Skeletal muscle satellite cell (primary cell): ENCODE data around the gene SHROOM4.

Experiments
- H3K27me3 ChIP-seq: 2 replicates; pipeline ENCODE4 v1.7.0; 2013; ENCODE audit warnings: low read length; ENCODE audit not compliant: control insufficient read depth, insufficient read depth
- H3K36me3 ChIP-seq: 2 replicates; pipeline ENCODE4 v1.7.0; 2013; ENCODE audit warnings: mild to moderate bottlenecking, control low read depth, low read length; ENCODE audit not compliant: insufficient read depth
- H3K4me1 ChIP-seq: 2 replicates; pipeline ENCODE4 v1.7.0; 2013; ENCODE audit warnings: low read length; ENCODE audit not compliant: control insufficient read depth, insufficient read depth
- H3K4me2 ChIP-seq: 2 replicates; pipeline ENCODE4 v1.7.0; 2013; ENCODE audit warnings: mild to moderate bottlenecking, low read length
- H3K4me3 ChIP-seq: 2 replicates; pipeline ENCODE4 v1.7.0; 2013; ENCODE audit warnings: low read length
- H3K9ac ChIP-seq: 2 replicates; pipeline ENCODE4 v1.7.0; 2013; ENCODE audit warnings: mild to moderate bottlenecking, low read depth, low read length, moderate library complexity
- H3K9me3 ChIP-seq: replicated peaks from 2 replicates; pipeline ENCODE4 v1.7.0; 2013; ENCODE audit warnings: mild to moderate bottlenecking, control low read depth, low read length

The SHROOM4 gene

DNA sequence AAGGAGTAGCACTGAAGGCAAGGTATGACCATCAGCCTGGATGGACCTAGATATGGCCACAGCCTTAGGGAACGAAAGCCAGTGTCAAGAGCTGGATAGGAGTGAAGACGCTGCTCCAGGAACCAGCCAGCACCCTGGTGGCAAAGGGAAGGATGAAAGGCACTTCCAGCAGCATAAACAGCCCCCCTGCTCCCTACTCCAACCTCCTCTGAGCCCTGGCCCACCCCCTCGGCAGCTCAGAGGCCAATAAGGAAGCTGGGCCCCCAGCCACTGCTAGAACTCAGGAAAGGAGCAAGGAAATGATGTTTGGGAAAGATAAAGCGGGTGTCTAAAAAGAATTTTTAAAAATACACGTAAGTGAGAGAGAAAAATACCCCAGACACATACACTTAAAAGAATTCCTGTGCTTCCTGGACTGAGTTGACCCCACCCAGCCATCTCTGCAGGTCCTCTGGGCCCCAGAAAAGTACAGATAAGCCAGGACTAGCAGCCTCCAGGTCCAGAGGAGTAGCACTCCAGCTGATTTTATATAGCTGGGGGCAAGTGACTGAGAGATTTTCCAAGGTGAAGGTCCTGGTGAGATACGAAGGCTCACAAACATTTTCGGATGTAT lies 170.4 kb downstream of the SHROOM4 start:
- Histone ChIP-seq H3K4me1 (no peaks in the 10 kb centered on the region), H3K27me3 (no peaks in the 10 kb centered on the region), H3K4me2 (no peak overlapping the region), H3K9ac (no peak overlapping the region), H3K4me3 (no peak overlapping the region), H3K36me3 (no peaks in the 10 kb centered on the region), H3K9me3 (no peaks in the 10 kb centered on the region)

DNA sequence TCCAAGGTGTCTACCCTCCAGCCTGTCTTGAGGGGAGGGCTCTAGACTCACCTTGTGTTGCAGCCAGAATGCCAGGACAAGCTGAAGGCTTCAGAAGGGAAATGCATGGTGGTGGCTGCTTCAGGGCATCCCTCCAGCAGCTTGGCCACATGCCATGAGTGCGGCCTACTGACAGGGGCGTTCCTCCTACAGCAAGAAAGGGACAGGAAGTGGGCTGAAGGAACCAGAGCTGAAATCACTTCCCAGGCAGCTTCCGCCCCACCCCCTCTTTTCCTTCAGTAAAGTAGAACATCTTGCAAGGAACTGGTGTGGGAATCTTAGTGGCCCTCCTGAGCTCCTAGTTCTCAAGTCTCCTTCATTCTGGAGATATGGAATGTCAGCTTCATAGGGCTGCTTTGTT lies 175.9 kb downstream of the SHROOM4 start:
- H3K4me3 ChIP-seq, result no peak overlapping the region

DNA sequence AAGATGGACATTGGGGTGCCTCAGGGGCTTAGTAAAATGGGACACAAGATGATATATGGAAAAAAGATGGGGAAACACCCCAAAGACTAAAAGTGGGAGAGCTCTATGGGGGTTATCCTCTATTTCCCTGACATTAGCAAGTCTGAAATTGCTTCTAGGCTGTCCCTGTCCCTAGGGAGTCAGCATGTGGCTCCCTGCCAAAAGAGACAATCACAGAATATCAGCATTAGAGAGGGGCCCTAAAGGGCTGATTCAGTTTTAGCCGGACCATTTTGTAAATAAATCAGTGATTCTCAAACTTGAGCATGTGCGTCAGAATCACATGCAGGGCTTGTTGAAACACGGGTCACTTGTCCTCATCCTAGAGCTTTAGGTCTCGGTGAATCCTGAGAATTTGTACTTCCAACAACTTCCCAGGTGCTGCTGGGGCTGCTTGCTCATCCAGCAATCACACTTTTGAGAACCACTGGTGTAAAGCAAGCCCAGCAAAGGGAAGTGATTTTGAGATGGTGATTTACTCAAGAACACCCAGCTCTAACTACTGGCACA lies 178.1 kb downstream of the SHROOM4 start:
- Histone ChIP-seq H3K36me3 (no peaks in the 10 kb centered on the region), H3K27me3 (peaks cover 4% of the 10 kb centered on the region), H3K4me3 (no peak overlapping the region), H3K9ac (no peak overlapping the region), H3K4me1 (no peaks in the 10 kb centered on the region), H3K4me2 (no peak overlapping the region), H3K9me3 (no peaks in the 10 kb centered on the region)

More for the DNA sequence above, 175.9 kb downstream of the SHROOM4 start:
- Histone ChIP-seq H3K9me3 (no peaks in the 10 kb centered on the region), H3K4me2 (no peak overlapping the region), H3K36me3 (no peaks in the 10 kb centered on the region), H3K27me3 (peaks cover 2% of the 10 kb centered on the region), H3K9ac (no peak overlapping the region), H3K4me1 (no peaks in the 10 kb centered on the region)

DNA sequence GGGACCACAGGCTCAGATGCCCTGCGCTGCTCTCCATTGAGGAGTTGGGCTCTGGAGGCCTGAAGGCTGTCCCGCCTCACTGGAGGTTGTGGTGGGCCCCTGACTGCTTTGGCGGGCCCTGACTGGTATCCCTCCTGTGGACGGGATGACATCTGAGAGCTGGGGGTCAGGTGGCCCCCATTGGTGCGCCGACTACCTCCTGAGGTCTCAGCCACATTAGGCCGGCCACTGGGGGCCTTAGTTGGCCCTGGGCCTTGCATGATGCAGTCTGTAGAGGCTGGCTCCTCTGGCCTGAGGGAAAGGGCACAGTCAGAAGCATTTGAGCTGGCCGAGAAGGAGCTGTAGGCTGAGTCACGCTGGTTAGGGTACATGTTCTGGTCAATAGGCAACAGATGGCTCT lies 178.8 kb downstream of the SHROOM4 start:
- H3K9me3 ChIP-seq, result no peaks in the 10 kb centered on the region
- H3K4me1 ChIP-seq, result no peaks in the 10 kb centered on the region
- H3K36me3 ChIP-seq, result no peaks in the 10 kb centered on the region
- no peak overlapping the region for H3K4me3 ChIP-seq
- H3K9ac ChIP-seq, result no peak overlapping the region
- no peak overlapping the region for H3K4me2 ChIP-seq
- peaks cover 4% of the 10 kb centered on the region for H3K27me3 ChIP-seq

DNA sequence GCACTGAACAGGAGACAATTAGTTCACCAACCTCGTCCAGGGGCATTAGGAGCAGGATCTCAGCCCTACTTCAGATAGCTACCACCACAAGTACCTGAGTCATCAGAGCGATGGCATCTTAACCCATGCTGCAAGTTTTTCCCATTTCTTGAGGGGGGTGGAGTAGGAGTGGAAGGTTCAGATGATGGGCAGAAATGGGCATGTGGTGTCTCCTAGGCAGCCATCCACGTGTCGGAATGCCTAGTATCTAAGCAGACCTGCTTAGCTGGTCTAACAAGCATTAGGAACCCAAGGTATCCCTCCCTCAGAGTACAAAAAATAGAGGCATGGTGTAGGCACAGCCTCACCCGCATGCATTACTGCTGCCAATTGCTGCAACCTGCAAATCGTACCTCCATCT lies 184.2 kb downstream of the SHROOM4 start:
- H3K4me2 ChIP-seq, result no peak overlapping the region
- no peaks in the 10 kb centered on the region for H3K36me3 ChIP-seq
- no peak overlapping the region for H3K4me3 ChIP-seq
- H3K9ac ChIP-seq, result no peak overlapping the region
- H3K4me1 ChIP-seq, result no peaks in the 10 kb centered on the region
- H3K27me3 ChIP-seq, result peaks cover 4% of the 10 kb centered on the region
- H3K9me3 ChIP-seq, result no peaks in the 10 kb centered on the region

DNA sequence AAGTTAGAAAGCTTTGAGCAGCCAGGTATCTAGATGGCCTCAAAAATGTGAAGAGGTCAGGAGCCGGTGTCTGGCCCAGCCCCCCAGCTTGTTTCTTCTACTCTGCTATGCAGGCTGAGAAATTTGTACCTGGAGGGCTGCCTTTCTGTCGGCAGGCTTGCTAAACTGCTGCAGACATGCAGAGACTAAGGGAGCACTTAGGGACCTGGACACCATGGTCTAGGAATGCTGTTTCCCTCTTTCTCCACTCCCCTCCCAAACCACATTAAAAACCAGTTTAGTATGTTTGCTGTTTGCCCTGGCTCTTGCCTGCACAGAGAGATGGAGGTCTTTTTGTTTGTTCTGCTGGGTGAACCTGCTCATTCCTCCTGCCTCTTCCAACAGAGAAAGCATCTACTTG lies 186.3 kb downstream of the SHROOM4 start:
- H3K4me1 ChIP-seq, result no peaks in the 10 kb centered on the region
- no peaks in the 10 kb centered on the region for H3K9me3 ChIP-seq
- no peak overlapping the region for H3K4me2 ChIP-seq

DNA sequence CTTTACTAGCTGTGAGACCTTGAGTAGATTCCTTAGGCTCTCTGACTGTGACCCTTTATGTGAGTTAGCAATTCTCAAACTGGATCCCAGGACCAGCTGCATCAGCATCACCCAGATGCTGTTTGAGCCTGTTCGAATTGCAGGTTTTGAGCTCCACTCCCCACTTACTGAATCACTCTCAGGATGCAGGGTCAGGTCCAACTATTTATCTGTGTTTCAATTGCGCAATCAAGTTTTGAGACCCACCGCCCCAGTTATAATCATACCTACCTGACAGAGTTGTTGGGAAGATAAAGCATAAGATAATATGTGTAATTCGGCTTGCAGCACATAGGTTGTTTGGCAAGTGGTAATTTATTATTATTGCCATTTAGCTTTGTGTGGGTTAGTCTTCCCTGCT lies 187.6 kb downstream of the SHROOM4 start:
- H3K36me3 ChIP-seq, result no peaks in the 10 kb centered on the region
- H3K9me3 ChIP-seq, result no peaks in the 10 kb centered on the region
- no peak overlapping the region for H3K9ac ChIP-seq
- H3K4me1 ChIP-seq, result no peaks in the 10 kb centered on the region
- H3K4me3 ChIP-seq, result no peak overlapping the region
- H3K27me3 ChIP-seq, result peaks cover 3% of the 10 kb centered on the region
- H3K4me2 ChIP-seq, result no peak overlapping the region

More for the DNA sequence above, 186.3 kb downstream of the SHROOM4 start:
- H3K36me3 ChIP-seq, result no peaks in the 10 kb centered on the region
- H3K27me3 ChIP-seq, result no peaks in the 10 kb centered on the region
- no peak overlapping the region for H3K9ac ChIP-seq
- H3K4me3 ChIP-seq, result no peak overlapping the region

DNA sequence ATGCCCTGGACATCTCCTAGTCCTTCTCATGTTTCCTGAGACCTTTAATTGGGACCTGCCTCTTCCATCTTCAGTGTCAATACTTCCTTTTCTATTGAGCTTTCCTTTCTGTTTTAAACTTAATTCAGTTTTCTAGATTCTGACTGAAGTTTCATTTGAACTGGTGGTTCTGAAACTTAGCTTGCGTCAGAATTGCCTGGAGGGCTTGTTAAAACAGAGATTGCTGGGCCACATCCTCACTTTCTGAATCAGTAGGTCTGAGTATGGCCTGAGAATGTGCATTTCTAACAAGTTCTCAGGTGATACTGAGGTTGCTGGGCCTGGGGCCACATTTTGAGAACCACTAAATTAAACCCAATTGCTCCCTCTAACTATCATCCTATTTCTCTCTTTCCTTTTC lies 191.2 kb downstream of the SHROOM4 start:
- Histone ChIP-seq H3K9me3 (no peaks in the 10 kb centered on the region), H3K9ac (no peak overlapping the region), H3K4me3 (no peak overlapping the region), H3K27me3 (peaks cover 3% of the 10 kb centered on the region), H3K4me1 (no peaks in the 10 kb centered on the region), H3K36me3 (no peaks in the 10 kb centered on the region), H3K4me2 (no peak overlapping the region)

DNA sequence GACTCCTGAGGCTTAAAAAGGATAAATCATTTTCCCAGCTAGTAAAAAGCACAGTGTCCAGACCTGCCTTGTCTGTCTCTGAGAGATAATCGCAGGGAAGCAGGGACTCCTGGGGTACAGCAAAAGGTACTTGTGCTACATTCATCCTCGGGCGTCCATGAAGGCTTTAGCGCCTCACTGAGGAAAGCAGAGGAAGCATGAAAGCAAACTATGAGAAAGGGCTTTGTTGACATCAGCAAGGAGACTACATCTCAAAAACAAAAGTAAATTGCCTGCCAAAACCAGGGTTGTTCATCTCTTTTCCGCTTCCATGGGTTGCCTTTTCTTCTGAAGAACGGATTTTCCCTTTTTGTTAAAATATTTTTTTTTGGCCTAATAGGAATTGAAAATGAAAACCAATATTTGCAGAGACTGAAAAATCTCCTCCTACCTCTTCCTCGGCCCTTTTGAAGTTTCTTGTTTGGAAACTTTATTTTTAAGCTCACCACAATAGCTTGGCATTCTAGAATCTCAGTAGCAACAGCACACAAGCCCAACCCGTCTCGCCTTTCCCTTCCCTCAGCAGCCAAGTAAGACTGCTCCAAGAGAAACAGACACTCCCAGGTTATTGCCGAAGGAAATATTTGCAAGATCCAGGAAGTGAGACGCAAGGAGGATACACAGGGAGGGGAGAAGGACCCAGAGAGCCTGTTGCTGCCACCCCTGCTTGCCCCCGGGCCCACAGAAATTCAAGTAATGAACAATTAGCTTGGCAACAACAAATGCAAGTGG lies 195.0 kb downstream of the SHROOM4 start:
- Histone ChIP-seq H3K4me2 (no peak overlapping the region), H3K36me3 (no peaks in the 10 kb centered on the region), H3K4me3 (no peak overlapping the region), H3K27me3 (peaks cover 3% of the 10 kb centered on the region), H3K4me1 (no peaks in the 10 kb centered on the region), H3K9ac (no peak overlapping the region), H3K9me3 (no peaks in the 10 kb centered on the region)

DNA sequence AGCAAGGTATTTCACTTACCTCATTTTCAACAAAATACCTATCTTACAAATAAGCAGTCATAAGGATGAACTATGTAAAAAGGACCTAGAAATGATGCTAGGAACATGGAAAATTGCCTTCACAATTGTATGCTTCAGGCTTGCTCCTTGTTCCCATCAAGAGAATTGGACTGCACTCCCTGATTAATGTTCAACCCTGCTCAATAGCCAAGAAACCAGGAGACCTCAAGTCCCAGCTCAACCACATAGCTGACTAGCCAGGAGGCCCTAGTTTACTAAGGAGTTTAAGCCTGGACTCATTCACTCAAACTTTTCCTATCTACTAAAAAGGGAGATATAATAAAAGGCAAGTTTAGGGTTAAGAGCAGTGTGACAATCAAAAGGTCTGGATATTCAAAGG lies 196.8 kb downstream of the SHROOM4 start:
- no peak overlapping the region for H3K4me3 ChIP-seq
- H3K27me3 ChIP-seq, result peaks cover 1% of the 10 kb centered on the region
- H3K9me3 ChIP-seq, result no peaks in the 10 kb centered on the region
- no peak overlapping the region for H3K9ac ChIP-seq
- no peaks in the 10 kb centered on the region for H3K4me1 ChIP-seq
- no peak overlapping the region for H3K4me2 ChIP-seq
- no peaks in the 10 kb centered on the region for H3K36me3 ChIP-seq

DNA sequence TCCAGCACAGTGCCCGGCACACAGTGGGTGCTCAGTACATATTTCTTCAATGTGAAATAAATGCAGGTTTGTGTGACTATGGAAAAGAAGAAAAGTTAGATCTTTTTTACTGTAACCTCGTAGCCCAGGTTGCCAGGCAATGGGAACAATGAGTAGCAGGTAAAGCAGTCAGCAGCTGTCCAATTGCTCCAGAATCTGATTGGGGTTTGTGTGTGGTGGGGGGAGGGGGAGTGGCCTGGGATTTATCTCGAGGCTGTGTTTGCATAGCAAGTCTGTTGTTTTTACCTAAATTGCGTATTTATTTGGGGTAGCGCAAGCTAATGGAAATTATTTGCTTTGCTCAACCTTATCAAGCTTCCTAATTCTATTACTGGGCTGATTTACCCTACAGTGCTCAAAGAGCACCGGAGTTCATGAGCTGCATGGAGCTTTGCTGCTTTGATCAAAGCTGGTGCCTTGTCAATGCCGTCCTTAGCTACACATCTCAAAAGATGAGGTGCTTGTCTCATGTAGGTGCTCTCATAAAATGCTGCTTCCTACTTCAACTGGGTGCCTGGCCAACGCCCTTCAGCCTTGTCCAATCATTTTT lies 198.3 kb downstream of the SHROOM4 start:
- no peaks in the 10 kb centered on the region for H3K4me1 ChIP-seq
- H3K36me3 ChIP-seq, result no peaks in the 10 kb centered on the region
- no peak overlapping the region for H3K4me3 ChIP-seq
- H3K27me3 ChIP-seq, result no peaks in the 10 kb centered on the region
- no peak overlapping the region for H3K9ac ChIP-seq
- no peaks in the 10 kb centered on the region for H3K9me3 ChIP-seq
- no peak overlapping the region for H3K4me2 ChIP-seq
